NT2/D1 (cell line): ENCODE data around the gene CPLX1.
"Not testable (repeated sequence)": the region's sequence is repeated elsewhere in the genome, so short reads cannot be mapped to it uniquely, and the experiment has no call there.

Experiments
- DNase-seq: peaks from one replicate; pipeline ENCODE4 v3.0.0-alpha.2; 2011; ENCODE audit warnings: low read depth, low spot score
- H3K27me3 ChIP-seq: 2 replicates; pipeline ENCODE4 v1.6.0; 2011; ENCODE audit warnings: mild to moderate bottlenecking; ENCODE audit not compliant: insufficient read length, insufficient read depth
- H3K36me3 ChIP-seq: 2 replicates; pipeline ENCODE4 v1.6.1; 2011; ENCODE audit warnings: mild to moderate bottlenecking, low read length, mixed read lengths; ENCODE audit not compliant: insufficient read depth, insufficient read length
- H3K4me1 ChIP-seq: 2 replicates; pipeline ENCODE4 v1.5.1; 2011; ENCODE audit not compliant: insufficient read depth, insufficient read length
- H3K4me3 ChIP-seq: 2 replicates; pipeline ENCODE4 v1.5.1; 2011; ENCODE audit warnings: low read depth; ENCODE audit not compliant: insufficient read length
- H3K9ac ChIP-seq: 2 replicates; pipeline ENCODE4 v1.6.0; 2011; ENCODE audit warnings: low read depth; ENCODE audit not compliant: insufficient read length
- H3K9me3 ChIP-seq: 2 replicates; pipeline ENCODE4 v1.5.1; 2011; ENCODE audit warnings: mild to moderate bottlenecking, low read length; ENCODE audit not compliant: insufficient read depth
- SUZ12 ChIP-seq: IDR thresholded peaks from 2 replicates; pipeline ENCODE4 v1.6.1; 2011; ENCODE audit not compliant: insufficient read length, insufficient read depth; ENCODE audit errors: extremely low read depth
- YY1 ChIP-seq: IDR thresholded peaks from 2 replicates; pipeline ENCODE4 v1.6.1; 2011; ENCODE audit not compliant: insufficient read length, insufficient read depth
- ZNF274 ChIP-seq: IDR thresholded peaks from 2 replicates; pipeline ENCODE4 v1.6.1; 2011; ENCODE audit warnings: mild to moderate bottlenecking, low read depth, low read length

Gene CPLX1

GRCh38 chr4:742096-742741, 83.7 kb downstream of the CPLX1 start:
- Histone ChIP-seq H3K36me3 (peaks cover 65% of the 10 kb centered on the region), H3K9ac (no peak overlapping the region), H3K9me3 (no peaks in the 10 kb centered on the region), H3K4me3 (no peak overlapping the region), H3K27me3 (no peaks in the 10 kb centered on the region), H3K4me1 (no peaks in the 10 kb centered on the region)
- no peak for DNase-seq
- TF ChIP-seq SUZ12 (no peak), ZNF274 (no peak), YY1 (no peak)

GRCh38 chr4:740656-741282, 85.2 kb downstream of the CPLX1 start:
- Histone ChIP-seq H3K27me3 (no peaks in the 10 kb centered on the region), H3K4me3 (no peak overlapping the region), H3K4me1 (no peaks in the 10 kb centered on the region), H3K9me3 (no peaks in the 10 kb centered on the region), H3K36me3 (peaks cover 72% of the 10 kb centered on the region), H3K9ac (no peak overlapping the region)
- TF ChIP-seq SUZ12 (no peak), YY1 (no peak), ZNF274 (no peak)
- DNase-seq = no peak

GRCh38 chr4:740011-740410, 85.9 kb downstream of the CPLX1 start:
- no peaks in the 10 kb centered on the region for H3K9me3 ChIP-seq
- no peak overlapping the region for H3K9ac ChIP-seq
- no peak for DNase-seq
- TF ChIP-seq ZNF274 (no peak), YY1 (no peak), SUZ12 (no peak)
- H3K27me3 ChIP-seq = no peaks in the 10 kb centered on the region
- H3K36me3 ChIP-seq = peaks cover 78% of the 10 kb centered on the region
- no peaks in the 10 kb centered on the region for H3K4me1 ChIP-seq
- H3K4me3 ChIP-seq = no peak overlapping the region

- TF ChIP-seq ZNF274 = no peak
- TF ChIP-seq SUZ12 = no peak
- no peak for TF ChIP-seq YY1
- no peaks in the 10 kb centered on the region for H3K27me3 ChIP-seq
- no peaks in the 10 kb centered on the region for H3K9me3 ChIP-seq
- DNase-seq = no peak
- no peak overlapping the region for H3K9ac ChIP-seq
- H3K36me3 ChIP-seq = peaks cover 83% of the 10 kb centered on the region
- no peaks in the 10 kb centered on the region for H3K4me1 ChIP-seq
- no peak overlapping the region for H3K4me3 ChIP-seq
Observed at GRCh38 chr4:739569-739968, 86.4 kb downstream of the CPLX1 start.

GRCh38 chr4:738781-739280, 87.1 kb downstream of the CPLX1 start:
- H3K27me3 ChIP-seq = no peaks in the 10 kb centered on the region
- H3K9me3 ChIP-seq = no peaks in the 10 kb centered on the region
- DNase-seq = no peak
- TF ChIP-seq YY1 = no peak
- H3K4me3 ChIP-seq = no peak overlapping the region
- H3K9ac ChIP-seq = no peak overlapping the region
- peaks cover 85% of the 10 kb centered on the region for H3K36me3 ChIP-seq
- H3K4me1 ChIP-seq = no peaks in the 10 kb centered on the region

- not testable (repeated sequence) for H3K4me1 ChIP-seq
- peaks cover 79% of the 10 kb centered on the region for H3K36me3 ChIP-seq
Observed at GRCh38 chr4:736561-736960, 89.4 kb downstream of the CPLX1 start.

GRCh38 chr4:735583-735982, 90.3 kb downstream of the CPLX1 start:
- H3K9ac ChIP-seq = no peak overlapping the region
- no peaks in the 10 kb centered on the region for H3K9me3 ChIP-seq
- H3K4me3 ChIP-seq = no peak overlapping the region
- TF ChIP-seq ZNF274 (no peak), SUZ12 (no peak)
- no peaks in the 10 kb centered on the region for H3K4me1 ChIP-seq
- no peaks in the 10 kb centered on the region for H3K27me3 ChIP-seq
- no peak for DNase-seq
- peaks cover 80% of the 10 kb centered on the region for H3K36me3 ChIP-seq

More at GRCh38 chr4:736561-736960, 89.4 kb downstream of the CPLX1 start:
- H3K9ac ChIP-seq, DNase-seq, H3K27me3 ChIP-seq, H3K9me3 ChIP-seq, H3K4me3 ChIP-seq: not testable (repeated sequence)
